ENCODE measurements around the gene TMEM242.

- TF ChIP-seq GLIS3 (CRISPR knock-in tag; IDR thresholded peaks at IDR 0.05) (no peak), ZNF565 (CRISPR knock-in tag; conservative IDR thresholded peaks at IDR 0.05; ENCODE audit: low read depth) (no peak), ZNF70 (CRISPR knock-in tag; IDR thresholded peaks at IDR 0.05) (no peak), ARNTL (CRISPR knock-in tag; IDR thresholded peaks at IDR 0.05; ENCODE audit: borderline replicate concordance, low read depth) (no peak), PATZ1 (CRISPR knock-in tag; IDR thresholded peaks at IDR 0.05; ENCODE audit: borderline replicate concordance) (no peak), ESRRG (CRISPR knock-in tag; IDR thresholded peaks at IDR 0.05) (no peak), ZC3H10 (CRISPR knock-in tag; IDR thresholded peaks at IDR 0.05) (no peak), SNAI2 (CRISPR knock-in tag; IDR thresholded peaks at IDR 0.05) (no peak), ZFP30 (CRISPR knock-in tag; IDR thresholded peaks at IDR 0.05) (no peak), ZNF8 (CRISPR knock-in tag; IDR thresholded peaks at IDR 0.05) (no peak), CSRNP3 (CRISPR knock-in tag; IDR thresholded peaks at IDR 0.05) (no peak), OSR1 (CRISPR knock-in tag; IDR thresholded peaks at IDR 0.05) (no peak), ISL1 (CRISPR knock-in tag; IDR thresholded peaks at IDR 0.05) (no peak)
Observed at GRCh38 chr6:157245436-157245835, 77.9 kb downstream of the TMEM242 start.
